HEK293 (cell line): ENCODE results near the gene DYNLL1.

Experiments used
- CTCF ChIA-PET: fragments of 350-600 bp; formaldehyde crosslinking; extraction: SDS; loops from one replicate; lab custom pipeline; 2021; ENCODE audit warnings: antibody characterized with exemption; lab: Yijun Ruan, JAX
- POLR2A ChIA-PET: fragments of 300-600 bp; formaldehyde crosslinking; extraction: SDS; loops from one replicate; lab custom pipeline; 2020; ENCODE audit warnings: antibody characterized with exemption, inconsistent platforms; lab: Yijun Ruan, JAX
- H3K27ac ChIP-seq: fragments of 200-500 bp; sonication (Bioruptor generic); 2 replicates; pipeline ENCODE4 v1.5.1; 2014; ENCODE audit warnings: low read depth, low read length, control low read depth, inconsistent platforms; ENCODE audit errors: extremely low read depth
- H3K36me3 ChIP-seq, 2 experiments: fragments of 200-500 bp in 1 of 2; sonication (Bioruptor generic) in 1 of 2; 1 replicate in 1 of 2; 2 replicates in 1 of 2; pipeline ENCODE4 v1.5.1; 2014 to 2017; ENCODE audit warnings: inconsistent platforms in 2 of 2, low read length in 2 of 2; ENCODE audit not compliant: control insufficient read depth in 2 of 2, insufficient read depth in 1 of 2
- H3K4me1 ChIP-seq: fragments of 200-500 bp; sonication (Bioruptor generic); 2 replicates; pipeline ENCODE4 v1.5.1; 2014; ENCODE audit warnings: mild to moderate bottlenecking, low read length, inconsistent platforms; ENCODE audit not compliant: control insufficient read depth, insufficient read depth
- H3K4me3 ChIP-seq: 2 replicates; pipeline ENCODE4 v1.5.1; 2011; ENCODE audit warnings: low read depth, mild to moderate bottlenecking, control low read depth, low read length, moderate library complexity
- H3K9me3 ChIP-seq: fragments of 200-500 bp; sonication (Bioruptor generic); 2 replicates; pipeline ENCODE4 v1.5.1; 2014; ENCODE audit warnings: low read depth, low read length, inconsistent platforms; ENCODE audit not compliant: control insufficient read depth, insufficient read depth
- FEZF1 ChIP-seq: fragments of 450-650 bp; formaldehyde crosslinking; IDR thresholded peaks from 2 replicates; pipeline ENCODE4 v1.5.1; 2016; ENCODE audit warnings: missing biosample characterization, missing genetic modification characterization
- ZBTB20 ChIP-seq: fragments of 450-650 bp; formaldehyde crosslinking; IDR thresholded peaks from 2 replicates; pipeline ENCODE4 v1.5.1; 2016; ENCODE audit warnings: missing biosample characterization, missing genetic modification characterization
- ZFHX2 ChIP-seq: fragments of 450-650 bp; formaldehyde crosslinking; conservative IDR thresholded peaks from 2 replicates; pipeline ENCODE4 v1.5.1; 2016; ENCODE audit warnings: missing biosample characterization, missing genetic modification characterization
- ZFP37 ChIP-seq: fragments of 450-650 bp; formaldehyde crosslinking; IDR thresholded peaks from 2 replicates; pipeline ENCODE4 v1.5.1; 2016; ENCODE audit warnings: missing biosample characterization, missing genetic modification characterization
- ZNF10 ChIP-seq: fragments of 450-650 bp; formaldehyde crosslinking; IDR thresholded peaks from 2 replicates; pipeline ENCODE4 v1.5.1; 2017; ENCODE audit warnings: missing biosample characterization, missing genetic modification characterization
- ZNF132 ChIP-seq: fragments of 450-650 bp; formaldehyde crosslinking; IDR thresholded peaks from 2 replicates; pipeline ENCODE4 v1.5.1; 2017; ENCODE audit warnings: missing biosample characterization, missing genetic modification characterization, borderline replicate concordance
- ZNF133 ChIP-seq: fragments of 450-650 bp; formaldehyde crosslinking; IDR thresholded peaks from 2 replicates; pipeline ENCODE4 v1.5.1; 2016; ENCODE audit warnings: missing biosample characterization, missing genetic modification characterization
- ZNF140 ChIP-seq: fragments of 450-650 bp; formaldehyde crosslinking; IDR thresholded peaks from 2 replicates; pipeline ENCODE4 v1.5.1; 2016; ENCODE audit warnings: missing biosample characterization, missing genetic modification characterization
- ZNF24 ChIP-seq: fragments of 450-650 bp; formaldehyde crosslinking; IDR thresholded peaks from 2 replicates; pipeline ENCODE4 v1.5.1; 2016; ENCODE audit warnings: missing biosample characterization, missing genetic modification characterization
- ZNF274 ChIP-seq, 2 experiments: fragments of 200-500 bp in 1 of 2; fragments of 450-650 bp in 1 of 2; sonication (Bioruptor generic) in 1 of 2; formaldehyde crosslinking in 1 of 2; IDR thresholded peaks; 2 replicates each; pipeline versions ENCODE4 v1.5.1 to v1.6.1; 2014 to 2016; ENCODE audit warnings: borderline replicate concordance in 1 of 2, inconsistent platforms in 1 of 2, low read length in 1 of 2, missing biosample characterization in 1 of 2, missing genetic modification characterization in 1 of 2
- ZNF354C ChIP-seq: fragments of 450-650 bp; formaldehyde crosslinking; IDR thresholded peaks from 2 replicates; pipeline ENCODE4 v1.5.1; 2016; ENCODE audit warnings: missing biosample characterization, missing genetic modification characterization, low read depth, borderline replicate concordance
- ZNF544 ChIP-seq: fragments of 450-650 bp; formaldehyde crosslinking; IDR thresholded peaks from 2 replicates; pipeline ENCODE4 v1.5.0; 2017; ENCODE audit warnings: missing biosample characterization, missing genetic modification characterization
- ZNF549 ChIP-seq: fragments of 450-650 bp; IDR thresholded peaks from 2 replicates; pipeline ENCODE4 v1.5.1; 2018; ENCODE audit warnings: missing biosample characterization, missing genetic modification characterization, mild to moderate bottlenecking, inconsistent platforms, moderate library complexity
- ZNF558 ChIP-seq: fragments of 450-650 bp; formaldehyde crosslinking; IDR thresholded peaks from 2 replicates; pipeline ENCODE4 v1.5.1; 2016; ENCODE audit warnings: missing biosample characterization, missing genetic modification characterization
- ZNF561 ChIP-seq: fragments of 450-650 bp; IDR thresholded peaks from 2 replicates; pipeline ENCODE4 v1.5.1; 2018; ENCODE audit warnings: missing biosample characterization, missing genetic modification characterization, borderline replicate concordance
- ZNF610 ChIP-seq: fragments of 450-650 bp; formaldehyde crosslinking; IDR thresholded peaks from 2 replicates; pipeline ENCODE4 v1.5.1; 2016; ENCODE audit warnings: missing biosample characterization, missing genetic modification characterization, borderline replicate concordance
- ZNF621 ChIP-seq: fragments of 450-650 bp; formaldehyde crosslinking; IDR thresholded peaks from 2 replicates; pipeline ENCODE4 v1.5.1; 2017; ENCODE audit warnings: missing biosample characterization, missing genetic modification characterization
- ZNF654 ChIP-seq: fragments of 450-650 bp; formaldehyde crosslinking; IDR thresholded peaks from 2 replicates; pipeline ENCODE4 v1.5.1; 2016; ENCODE audit warnings: low read depth, missing biosample characterization, missing genetic modification characterization
- ZNF830 ChIP-seq: fragments of 450-650 bp; IDR thresholded peaks from 2 replicates; pipeline ENCODE4 v1.5.0; 2018; ENCODE audit warnings: missing biosample characterization, missing genetic modification characterization, low read depth, mild to moderate bottlenecking, moderate library complexity
- TF ChIP-seq, protein P1 (sequence below): fragments of 450-650 bp; formaldehyde crosslinking; IDR thresholded peaks from 2 replicates; pipeline ENCODE4 v1.5.1; 2016; ENCODE audit warnings: missing biosample characterization, missing genetic modification characterization
- TF ChIP-seq, protein P2 (sequence below): fragments of 450-650 bp; formaldehyde crosslinking; IDR thresholded peaks from 2 replicates; pipeline ENCODE4 v1.5.1; 2017; ENCODE audit warnings: missing biosample characterization, missing genetic modification characterization
- TF ChIP-seq, protein P3 (sequence below): fragments of 450-650 bp; formaldehyde crosslinking; IDR thresholded peaks from 2 replicates; pipeline ENCODE4 v1.5.1; 2016; ENCODE audit warnings: missing biosample characterization, missing genetic modification characterization, borderline replicate concordance
- TF ChIP-seq, protein P4 (sequence below): fragments of 450-650 bp; formaldehyde crosslinking; conservative IDR thresholded peaks from 2 replicates; pipeline ENCODE4 v1.5.1; 2016; ENCODE audit warnings: low read depth, missing biosample characterization, missing genetic modification characterization

The DYNLL1 gene

DNA sequence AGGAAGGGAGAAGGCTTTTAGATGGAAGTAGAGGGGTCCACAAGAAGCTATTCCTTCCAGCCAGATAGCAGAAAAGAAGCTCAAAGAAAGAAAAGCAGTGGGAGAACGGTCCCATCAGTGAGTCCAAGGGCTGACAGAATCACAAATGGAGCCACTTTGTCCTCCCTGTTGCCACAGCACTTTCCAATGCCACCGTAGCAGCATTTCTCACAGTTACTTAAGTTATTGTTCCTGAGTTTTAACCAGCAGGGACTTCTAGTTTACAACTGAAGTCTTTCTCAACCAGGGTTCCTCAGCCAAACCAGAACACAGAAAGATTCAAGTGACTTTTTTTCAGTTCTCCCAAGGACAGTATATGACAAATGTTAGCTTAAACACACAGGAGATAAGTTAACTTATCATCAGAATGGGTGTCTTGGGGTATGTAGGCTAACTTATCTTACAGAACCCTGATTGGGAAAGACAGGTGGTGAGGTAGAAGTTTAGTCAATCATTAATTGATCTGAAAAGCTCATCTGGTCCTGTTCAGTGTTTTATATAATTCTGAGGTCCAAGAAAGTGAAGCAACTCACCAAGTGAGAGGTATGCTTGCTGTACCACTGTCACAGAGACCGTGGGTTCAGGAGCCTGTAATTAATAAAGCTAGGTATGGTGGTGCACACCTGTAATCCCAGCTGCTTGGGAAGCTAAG, 42.7 kb upstream of the DYNLL1 start:
- CTCF ChIA-PET, result interaction anchor here (0.7 to 3.2 kb wide), 13 partner anchors 11 to 163 kb away, joined by 3 to 12 read pairs (median 4); partner anchors contain the start of gene PLA2G1B
- H3K36me3 ChIP-seq, result peaks cover 72 to 78% of the 10 kb centered on the region in 2 experiments
- H3K4me1 ChIP-seq, result no peaks in the 10 kb centered on the region
- no peak overlapping the region for H3K4me3 ChIP-seq
- POLR2A ChIA-PET, result interaction anchor here (0.6 to 1.9 kb wide), 5 partner anchors 10 to 279 kb away, joined by 3 to 8 read pairs (median 6); no protein-coding TSS in a partner anchor
- H3K27ac ChIP-seq, result no peak overlapping the region
- no peaks in the 10 kb centered on the region for H3K9me3 ChIP-seq
- TF ChIP-seq ZNF140 (tag by site-specific recombination) (no peak), ZNF544 (no peak), ZNF133 (tag by site-specific recombination) (no peak), ZNF354C (tag by site-specific recombination) (no peak), ZNF830 (tag by site-specific recombination) (no peak), ZNF610 (tag by site-specific recombination) (no peak), ZNF558 (tag by site-specific recombination) (no peak), FEZF1 (tag by site-specific recombination) (no peak), ZNF274 (IDR thresholded peaks at IDR 0.05; ENCODE audit: low read length) (no peak), ZNF274 (tag by site-specific recombination; IDR thresholded peaks at IDR 0.05; ENCODE audit: borderline replicate concordance) (no peak), ZBTB20 (tag by site-specific recombination) (no peak), ZFHX2 (no peak)
- TF ChIP-seq, protein P1, sequence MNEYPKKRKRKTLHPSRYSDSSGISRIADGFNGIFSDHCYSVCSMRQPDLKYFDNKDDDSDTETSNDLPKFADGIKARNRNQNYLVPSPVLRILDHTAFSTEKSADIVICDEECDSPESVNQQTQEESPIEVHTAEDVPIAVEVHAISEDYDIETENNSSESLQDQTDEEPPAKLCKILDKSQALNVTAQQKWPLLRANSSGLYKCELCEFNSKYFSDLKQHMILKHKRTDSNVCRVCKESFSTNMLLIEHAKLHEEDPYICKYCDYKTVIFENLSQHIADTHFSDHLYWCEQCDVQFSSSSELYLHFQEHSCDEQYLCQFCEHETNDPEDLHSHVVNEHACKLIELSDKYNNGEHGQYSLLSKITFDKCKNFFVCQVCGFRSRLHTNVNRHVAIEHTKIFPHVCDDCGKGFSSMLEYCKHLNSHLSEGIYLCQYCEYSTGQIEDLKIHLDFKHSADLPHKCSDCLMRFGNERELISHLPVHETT (tag by site-specific recombination), result no peak
- TF ChIP-seq, protein P2, sequence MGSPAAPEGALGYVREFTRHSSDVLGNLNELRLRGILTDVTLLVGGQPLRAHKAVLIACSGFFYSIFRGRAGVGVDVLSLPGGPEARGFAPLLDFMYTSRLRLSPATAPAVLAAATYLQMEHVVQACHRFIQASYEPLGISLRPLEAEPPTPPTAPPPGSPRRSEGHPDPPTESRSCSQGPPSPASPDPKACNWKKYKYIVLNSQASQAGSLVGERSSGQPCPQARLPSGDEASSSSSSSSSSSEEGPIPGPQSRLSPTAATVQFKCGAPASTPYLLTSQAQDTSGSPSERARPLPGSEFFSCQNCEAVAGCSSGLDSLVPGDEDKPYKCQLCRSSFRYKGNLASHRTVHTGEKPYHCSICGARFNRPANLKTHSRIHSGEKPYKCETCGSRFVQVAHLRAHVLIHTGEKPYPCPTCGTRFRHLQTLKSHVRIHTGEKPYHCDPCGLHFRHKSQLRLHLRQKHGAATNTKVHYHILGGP, result no peak

DNA sequence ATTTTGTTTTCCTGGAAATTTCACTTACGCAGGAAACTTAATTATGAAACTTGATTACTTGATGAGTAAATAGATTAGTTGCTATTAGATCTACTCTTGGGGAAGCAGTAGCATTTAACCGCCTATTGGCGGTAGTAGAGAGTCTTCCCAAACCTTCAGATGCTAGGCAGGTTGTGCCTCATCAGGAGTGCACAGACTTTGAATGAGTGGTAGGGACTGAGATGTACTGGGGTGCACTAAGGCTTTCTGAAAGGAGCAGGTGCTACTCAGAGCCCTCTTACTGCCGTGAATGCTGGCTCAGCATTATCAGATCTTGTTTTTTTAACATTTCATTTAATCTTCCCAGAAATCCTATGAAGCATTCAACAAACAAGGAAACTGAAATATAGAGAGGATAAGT, 41.9 kb upstream of the DYNLL1 start:
- ChIA-PET CTCF (interaction anchor here (0.8 to 3.2 kb wide), 8 partner anchors 10 to 128 kb away, joined by 3 to 12 read pairs (median 4); partner anchors contain the start of gene PLA2G1B), POLR2A (interaction anchor here (0.6 to 1.8 kb wide), 3 partner anchors 9 to 223 kb away, joined by 3 to 6 read pairs (median 6); no protein-coding TSS in a partner anchor)
- no peaks in the 10 kb centered on the region for H3K4me1 ChIP-seq
- H3K27ac ChIP-seq, result no peak overlapping the region
- H3K9me3 ChIP-seq, result no peaks in the 10 kb centered on the region
- peaks cover 72 to 84% of the 10 kb centered on the region in 2 experiments for H3K36me3 ChIP-seq
- no peak overlapping the region for H3K4me3 ChIP-seq
- TF ChIP-seq ZFP37 (no peak), ZNF10 (tag by site-specific recombination) (peak; percentile 73; the same call in 1 of the 2 replicates), ZNF549 (tag by site-specific recombination) (peak; percentile 79; the same call in 1 of the 2 replicates), ZNF132 (tag by site-specific recombination) (no peak), ZNF561 (no peak), ZNF24 (no peak), ZNF621 (tag by site-specific recombination) (no peak), ZNF654 (tag by site-specific recombination) (0 out of 2 replicates have a peak, but pooled peaks have one; percentile 6)
- TF ChIP-seq, protein P3, sequence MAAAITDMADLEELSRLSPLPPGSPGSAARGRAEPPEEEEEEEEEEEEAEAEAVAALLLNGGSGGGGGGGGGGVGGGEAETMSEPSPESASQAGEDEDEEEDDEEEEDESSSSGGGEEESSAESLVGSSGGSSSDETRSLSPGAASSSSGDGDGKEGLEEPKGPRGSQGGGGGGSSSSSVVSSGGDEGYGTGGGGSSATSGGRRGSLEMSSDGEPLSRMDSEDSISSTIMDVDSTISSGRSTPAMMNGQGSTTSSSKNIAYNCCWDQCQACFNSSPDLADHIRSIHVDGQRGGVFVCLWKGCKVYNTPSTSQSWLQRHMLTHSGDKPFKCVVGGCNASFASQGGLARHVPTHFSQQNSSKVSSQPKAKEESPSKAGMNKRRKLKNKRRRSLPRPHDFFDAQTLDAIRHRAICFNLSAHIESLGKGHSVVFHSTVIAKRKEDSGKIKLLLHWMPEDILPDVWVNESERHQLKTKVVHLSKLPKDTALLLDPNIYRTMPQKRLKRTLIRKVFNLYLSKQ (tag by site-specific recombination), result no peak
- TF ChIP-seq, protein P4, sequence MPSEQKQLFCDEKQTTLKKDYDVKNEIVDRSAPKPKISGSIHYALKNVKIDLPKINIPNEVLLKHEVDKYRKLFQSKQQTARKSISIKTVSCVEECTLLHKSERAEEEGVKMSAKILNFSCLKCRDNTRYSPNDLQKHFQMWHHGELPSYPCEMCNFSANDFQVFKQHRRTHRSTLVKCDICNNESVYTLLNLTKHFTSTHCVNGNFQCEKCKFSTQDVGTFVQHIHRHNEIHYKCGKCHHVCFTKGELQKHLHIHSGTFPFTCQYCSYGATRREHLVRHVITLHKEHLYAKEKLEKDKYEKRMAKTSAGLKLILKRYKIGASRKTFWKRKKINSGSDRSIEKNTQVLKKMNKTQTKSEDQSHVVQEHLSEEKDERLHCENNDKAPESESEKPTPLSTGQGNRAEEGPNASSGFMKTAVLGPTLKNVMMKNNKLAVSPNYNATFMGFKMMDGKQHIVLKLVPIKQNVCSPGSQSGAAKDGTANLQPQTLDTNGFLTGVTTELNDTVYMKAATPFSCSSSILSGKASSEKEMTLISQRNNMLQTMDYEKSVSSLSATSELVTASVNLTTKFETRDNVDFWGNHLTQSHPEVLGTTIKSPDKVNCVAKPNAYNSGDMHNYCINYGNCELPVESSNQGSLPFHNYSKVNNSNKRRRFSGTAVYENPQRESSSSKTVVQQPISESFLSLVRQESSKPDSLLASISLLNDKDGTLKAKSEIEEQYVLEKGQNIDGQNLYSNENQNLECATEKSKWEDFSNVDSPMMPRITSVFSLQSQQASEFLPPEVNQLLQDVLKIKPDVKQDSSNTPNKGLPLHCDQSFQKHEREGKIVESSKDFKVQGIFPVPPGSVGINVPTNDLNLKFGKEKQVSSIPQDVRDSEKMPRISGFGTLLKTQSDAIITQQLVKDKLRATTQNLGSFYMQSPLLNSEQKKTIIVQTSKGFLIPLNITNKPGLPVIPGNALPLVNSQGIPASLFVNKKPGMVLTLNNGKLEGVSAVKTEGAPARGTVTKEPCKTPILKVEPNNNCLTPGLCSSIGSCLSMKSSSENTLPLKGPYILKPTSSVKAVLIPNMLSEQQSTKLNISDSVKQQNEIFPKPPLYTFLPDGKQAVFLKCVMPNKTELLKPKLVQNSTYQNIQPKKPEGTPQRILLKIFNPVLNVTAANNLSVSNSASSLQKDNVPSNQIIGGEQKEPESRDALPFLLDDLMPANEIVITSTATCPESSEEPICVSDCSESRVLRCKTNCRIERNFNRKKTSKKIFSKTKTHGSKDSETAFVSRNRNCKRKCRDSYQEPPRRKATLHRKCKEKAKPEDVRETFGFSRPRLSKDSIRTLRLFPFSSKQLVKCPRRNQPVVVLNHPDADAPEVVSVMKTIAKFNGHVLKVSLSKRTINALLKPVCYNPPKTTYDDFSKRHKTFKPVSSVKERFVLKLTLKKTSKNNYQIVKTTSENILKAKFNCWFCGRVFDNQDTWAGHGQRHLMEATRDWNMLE (tag by site-specific recombination), result no peak
